Naive thymus-derived CD4-positive, alpha-beta T cell (primary cell): Measurements from ENCODE around the gene TLCD3B. TPM values are rescaled to one million over a fixed set of nuclear protein-coding genes. Genes with fewer than 3 reads are reported as not detected.

Experiments
- ATAC-seq: fragments of 150-1000 bp; cut with Tn5 transposase; 2 replicates; pipeline ENCODE4 v1.10.0; 2021; ENCODE audit warnings: mild to moderate bottlenecking, moderate library complexity
- CTCF ChIA-PET: fragments of 350-600 bp; sonication (Branson Sonifier 250); formaldehyde crosslinking; loops from one replicate; lab custom pipeline; 2021; ENCODE audit warnings: antibody characterized with exemption; lab: Charles Lee
- POLR2A ChIA-PET: fragments of 350-600 bp; sonication (Branson Sonifier 250); formaldehyde crosslinking; loops from one replicate; lab custom pipeline; 2021; ENCODE audit warnings: antibody characterized with exemption, inconsistent platforms; lab: Charles Lee
- DNase-seq, 9 donors: peaks; one replicate each; pipeline versions ENCODE4 v3.0.0 to v3.0.0-alpha.2; 2020 to 2022; ENCODE audit warnings: mixed read lengths in 1 of 9
- H3K27ac ChIP-seq: one replicate; pipeline ENCODE4 v1.7.0; 2013; ENCODE audit warnings: mild to moderate bottlenecking, low read depth, low read length, moderate library complexity
- H3K27me3 ChIP-seq, 2 donors: one replicate each; pipeline ENCODE4 v1.7.0; 2013; ENCODE audit warnings: low read length in 2 of 2, mild to moderate bottlenecking in 2 of 2, moderate library complexity in 2 of 2; ENCODE audit not compliant: control insufficient read depth in 2 of 2, insufficient read depth in 2 of 2
- H3K36me3 ChIP-seq, 3 experiments: 1 replicate in 2 of 3; 2 replicates in 1 of 3; pipeline ENCODE4 v1.7.0; 2013; ENCODE audit warnings: low read length in 3 of 3, mild to moderate bottlenecking in 3 of 3, moderate library complexity in 1 of 3; ENCODE audit not compliant: insufficient read depth in 3 of 3, control insufficient read depth in 2 of 3
- H3K4me1 ChIP-seq, 2 donors: one replicate each; pipeline ENCODE4 v1.7.0; 2013; ENCODE audit warnings: low read length in 2 of 2, mild to moderate bottlenecking in 2 of 2, moderate library complexity in 1 of 2; ENCODE audit not compliant: control insufficient read depth in 2 of 2, insufficient read depth in 2 of 2
- H3K4me3 ChIP-seq: 2 replicates; pipeline ENCODE4 v1.7.0; 2013; ENCODE audit warnings: mild to moderate bottlenecking, low read length
- H3K9me3 ChIP-seq, 3 experiments: 1 replicate in 2 of 3; 2 replicates in 1 of 3; pipeline ENCODE4 v1.7.0; 2013; ENCODE audit warnings: low read length in 3 of 3; ENCODE audit not compliant: control insufficient read depth in 2 of 3
- H3K27ac Mint-ChIP-seq, 9 donors: one replicate each; pipeline ENCODE4 v1.8.0; 2020 to 2022; ENCODE audit warnings: mixed read lengths in 9 of 9, mild to moderate bottlenecking in 8 of 9, moderate library complexity in 5 of 9, inconsistent platforms in 2 of 9
- H3K27me3 Mint-ChIP-seq, 5 donors: one replicate each; pipeline ENCODE4 v1.8.0; 2021 to 2022; ENCODE audit warnings: mixed read lengths in 5 of 5, mild to moderate bottlenecking in 1 of 5
- H3K36me3 Mint-ChIP-seq, 5 donors: one replicate each; pipeline ENCODE4 v1.8.0; 2020 to 2022; ENCODE audit warnings: mixed read lengths in 5 of 5, mild to moderate bottlenecking in 3 of 5, inconsistent platforms in 1 of 5
- H3K4me1 Mint-ChIP-seq, 7 donors: one replicate each; pipeline ENCODE4 v1.8.0; 2020 to 2022; ENCODE audit warnings: mixed read lengths in 7 of 7, mild to moderate bottlenecking in 3 of 7, inconsistent platforms in 1 of 7
- H3K4me3 Mint-ChIP-seq, 10 donors: one replicate each; pipeline ENCODE4 v1.8.0; 2020 to 2022; ENCODE audit warnings: mild to moderate bottlenecking in 10 of 10, mixed read lengths in 10 of 10, moderate library complexity in 6 of 10, inconsistent platforms in 2 of 10
- H3K9me3 Mint-ChIP-seq, 11 donors: one replicate each; pipeline ENCODE4 v1.8.0; 2020 to 2022; ENCODE audit warnings: mixed read lengths in 11 of 11, mild to moderate bottlenecking in 4 of 11, inconsistent platforms in 1 of 11, moderate library complexity in 1 of 11
- intact Hi-C, 2 donors: fragments of 100-400 bp; cut with micrococcal nuclease; formaldehyde crosslinking; loops; one replicate each; pipeline ENCODE4 v1.15.1; 2023
- polyA plus RNA-seq, 2 donors: library from polyadenylated mRNA; unstranded; fragments of 300-500 nt; fragmentation: Illumina TruSeq; gene quantifications; one replicate each; pipeline ENCODE4 v1.2.3, GENCODE V29; 2021
- total RNA-seq, 6 experiments: library from RNA in 5 of 6; stranded (reverse) in 5 of 6; gene quantifications; 1 replicate in 5 of 6; 2 replicates in 1 of 6; pipeline ENCODE4 v1.2.3 and lab custom pipeline; 2021 to 2026

The TLCD3B gene
- total and polyA plus RNA-seq, 7 experiments from 2014 or later = 1.2 to 2.3 TPM; not detected in 5

- Mint-ChIP-seq H3K4me1 (peaks cover 0 to 9% (median 4%) of the 10 kb centered on the region in 7 donors), H3K27ac (peak overlapping the region in 1 of 9 donors; percentile 39), H3K27me3 (peaks cover 0 to 20% (median 0%) of the 10 kb centered on the region in 5 donors), H3K36me3 (peaks cover 0 to 10% (median 0%) of the 10 kb centered on the region in 5 donors), H3K9me3 (no peaks in the 10 kb centered on the region), H3K4me3 (no peak overlapping the region)
- ChIA-PET POLR2A (interaction anchor here (0.6 to 3.1 kb wide), 3 partner anchors 10 to 572 kb away, joined by 3 to 10 read pairs (median 4); partner anchors contain the start of genes HIRIP3 and INO80E), CTCF (interaction anchor here (2.9 to 3.8 kb wide), 2 partner anchors 305 to 315 kb away, joined by 10 read pairs; no protein-coding TSS in a partner anchor)
- Histone ChIP-seq H3K27ac (no peak overlapping the region), H3K4me3 (no peak overlapping the region), H3K4me1 (peaks cover 6 to 8% of the 10 kb centered on the region in 2 donors), H3K36me3 (peaks cover 0 to 29% (median 0%) of the 10 kb centered on the region in 3 experiments), H3K27me3 (peaks cover 0 to 4% of the 10 kb centered on the region in 2 donors), H3K9me3 (no peaks in the 10 kb centered on the region)
- intact Hi-C loops = no loop called here
- no peak for ATAC-seq
- DNase-seq = no peak
Measured at GRCh38 chr16:30006095-30006473, 25.0 kb downstream of the TLCD3B start.

- ChIA-PET POLR2A (interaction anchor here (0.6 to 3.1 kb wide), 3 partner anchors 10 to 573 kb away, joined by 3 to 10 read pairs (median 4); partner anchors contain the start of genes HIRIP3 and INO80E), CTCF (interaction anchor here (0.7 to 3.8 kb wide), 6 partner anchors 196 to 854 kb away, joined by 3 to 10 read pairs (median 6); no protein-coding TSS in a partner anchor)
- Mint-ChIP-seq H3K4me1 (peaks cover 0 to 9% (median 4%) of the 10 kb centered on the region in 7 donors), H3K4me3 (no peak overlapping the region), H3K9me3 (no peaks in the 10 kb centered on the region), H3K27me3 (peaks cover 0 to 19% (median 0%) of the 10 kb centered on the region in 5 donors), H3K27ac (peak overlapping the region in 1 of 9 donors; percentile 48), H3K36me3 (peaks cover 0 to 10% (median 0%) of the 10 kb centered on the region in 5 donors)
- DNase-seq (peak in 7 of 9 donors; percentile 30 to 48 (median 43)), ATAC-seq (peak; percentile 76)
- Histone ChIP-seq H3K4me3 (no peak overlapping the region), H3K4me1 (peaks cover 4 to 6% of the 10 kb centered on the region in 2 donors), H3K9me3 (no peaks in the 10 kb centered on the region), H3K27me3 (peaks cover 0 to 4% of the 10 kb centered on the region in 2 donors), H3K36me3 (peaks cover 0 to 34% (median 0%) of the 10 kb centered on the region in 3 experiments), H3K27ac (no peak overlapping the region)
- intact Hi-C loops = loop anchor here (1.0 to 2.0 kb wide), 5 partner anchors 79 to 313 kb away; partner anchors contain the start of genes CDIPT (in 2 of the 2) and KCTD13 (in 1 of the 2)
Measured at GRCh38 chr16:30005341-30006094, 25.6 kb downstream of the TLCD3B start.

- no peak for DNase-seq
- intact Hi-C loops = loop anchor here (1.0 to 2.0 kb wide), 5 partner anchors 78 to 313 kb away; partner anchors contain the start of genes CDIPT (in 2 of the 2) and KCTD13 (in 1 of the 2)
- H3K9me3 ChIP-seq = no peaks in the 10 kb centered on the region
- CTCF ChIA-PET = interaction anchor here (0.6 to 3.8 kb wide), 8 partner anchors 32 to 855 kb away, joined by 3 to 10 read pairs (median 3); no protein-coding TSS in a partner anchor
- Mint-ChIP-seq H3K36me3 (peaks cover 0 to 10% (median 0%) of the 10 kb centered on the region in 5 donors), H3K4me3 (no peak overlapping the region), H3K4me1 (peaks cover 0 to 6% (median 2%) of the 10 kb centered on the region in 7 donors), H3K9me3 (no peaks in the 10 kb centered on the region), H3K27me3 (peaks cover 0 to 13% (median 0%) of the 10 kb centered on the region in 5 donors), H3K27ac (peak overlapping the region in 1 of 9 donors; percentile 28)
- no peak for ATAC-seq
- H3K27me3 ChIP-seq = no peaks in the 10 kb centered on the region
- no peak overlapping the region for H3K27ac ChIP-seq
- no peaks in the 10 kb centered on the region for H3K4me1 ChIP-seq
- peaks cover 0 to 40% (median 0%) of the 10 kb centered on the region in 3 experiments for H3K36me3 ChIP-seq
- POLR2A ChIA-PET = interaction anchor here (1.1 to 3.1 kb wide), 3 partner anchors 9 to 303 kb away, joined by 3 to 10 read pairs (median 3); partner anchors contain the start of genes HIRIP3 and INO80E
- H3K4me3 ChIP-seq = no peak overlapping the region
Measured at GRCh38 chr16:30004811-30005242, 26.2 kb downstream of the TLCD3B start.

GRCh38 chr16:30004424-30004776 lies 26.7 kb downstream of the TLCD3B start:
- no peak overlapping the region for H3K27ac ChIP-seq
- Mint-ChIP-seq H3K9me3 (no peaks in the 10 kb centered on the region), H3K36me3 (peaks cover 0 to 10% (median 3%) of the 10 kb centered on the region in 5 donors), H3K27me3 (peaks cover 0 to 9% (median 0%) of the 10 kb centered on the region in 5 donors), H3K4me1 (peaks cover 0 to 10% (median 6%) of the 10 kb centered on the region in 7 donors), H3K4me3 (no peak overlapping the region), H3K27ac (peak overlapping the region in 2 of 9 donors; percentile 30 to 82)
- intact Hi-C loops = loop anchor here in 1 of 2 donors (2.0 kb wide), 2 partner anchors 78 to 142 kb away; partner anchors contain the start of genes CDIPT and KCTD13
- peaks cover 0 to 44% (median 0%) of the 10 kb centered on the region in 3 experiments for H3K36me3 ChIP-seq
- no peak for ATAC-seq
- CTCF ChIA-PET = interaction anchor here (0.6 to 3.8 kb wide), 5 partner anchors 31 to 313 kb away, joined by 3 to 10 read pairs (median 3); no protein-coding TSS in a partner anchor
- H3K4me1 ChIP-seq = no peaks in the 10 kb centered on the region
- POLR2A ChIA-PET = interaction anchor here (1.1 to 3.1 kb wide), 3 partner anchors 8 to 303 kb away, joined by 3 to 10 read pairs (median 3); partner anchors contain the start of genes HIRIP3 and INO80E
- no peak for DNase-seq
- H3K9me3 ChIP-seq = no peaks in the 10 kb centered on the region
- no peaks in the 10 kb centered on the region for H3K27me3 ChIP-seq
- H3K4me3 ChIP-seq = no peak overlapping the region

GRCh38 chr16:30003670-30004423 lies 27.2 kb downstream of the TLCD3B start:
- H3K4me3 Mint-ChIP-seq = no peak overlapping the region
- H3K27ac ChIP-seq = no peak overlapping the region
- ChIA-PET POLR2A (interaction anchor here (1.1 to 3.1 kb wide), 3 partner anchors 8 to 302 kb away, joined by 3 to 10 read pairs (median 3); partner anchors contain the start of genes HIRIP3 and INO80E), CTCF (interaction anchor here (0.8 to 3.8 kb wide), 3 partner anchors 31 to 312 kb away, joined by 3 to 10 read pairs (median 10); no protein-coding TSS in a partner anchor)
- H3K9me3 Mint-ChIP-seq = no peaks in the 10 kb centered on the region
- H3K4me1 Mint-ChIP-seq = peaks cover 0 to 14% (median 9%) of the 10 kb centered on the region in 7 donors
- no peaks in the 10 kb centered on the region for H3K4me1 ChIP-seq
- no peaks in the 10 kb centered on the region for H3K27me3 ChIP-seq
- H3K9me3 ChIP-seq = no peaks in the 10 kb centered on the region
- H3K36me3 Mint-ChIP-seq = peaks cover 0 to 13% (median 4%) of the 10 kb centered on the region in 5 donors
- H3K4me3 ChIP-seq = no peak overlapping the region
- peaks cover 0 to 48% (median 0%) of the 10 kb centered on the region in 3 experiments for H3K36me3 ChIP-seq
- ATAC-seq (no peak), DNase-seq (no peak)
- peaks cover 0 to 5% (median 0%) of the 10 kb centered on the region in 5 donors for H3K27me3 Mint-ChIP-seq
- H3K27ac Mint-ChIP-seq = peak overlapping the region in 4 of 9 donors; percentile 5 to 82 (median 39)
- intact Hi-C loops = loop anchor here in 1 of 2 donors (2.0 kb wide), 2 partner anchors 77 to 141 kb away; partner anchors contain the start of genes CDIPT and KCTD13
